ENCODE measurements around the gene VPS18. TPM values are rescaled to one million over a fixed set of nuclear protein-coding genes. Genes with fewer than 3 reads are reported as not detected.

The VPS18 gene
- total RNA-seq, 1 donor from 2014 or later: 25.6 TPM

GRCh38 chr15:40941068-40941527 is 46.8 kb downstream of the VPS18 start:
- peaks cover 16% of the 10 kb centered on the region for H3K4me1 Mint-ChIP-seq (ENCODE audit: unreplicated experiment)

GRCh38 chr15:40941528-40942336 is 47.5 kb downstream of the VPS18 start:
- Mint-ChIP-seq H3K27me3 (peaks cover 3% of the 10 kb centered on the region), H3K9me3 (no peaks in the 10 kb centered on the region), H3K4me1 (ENCODE audit: unreplicated experiment) (peaks cover 16% of the 10 kb centered on the region), H3K27ac (peak overlapping the region; percentile 34), H3K4me3 (peak overlapping the region; percentile 80), H3K36me3 (no peaks in the 10 kb centered on the region)
- TF ChIP-seq CTCF (conservative IDR thresholded peaks at IDR 0.05): peak; percentile 79
- no peak for DNase-seq (ENCODE audit: extremely low spot score, unreplicated experiment)

More at GRCh38 chr15:40941068-40941527, 46.8 kb downstream of the VPS18 start:
- H3K27ac Mint-ChIP-seq: peak overlapping the region; percentile 34
- no peaks in the 10 kb centered on the region for H3K36me3 Mint-ChIP-seq
- no peak for DNase-seq (ENCODE audit: extremely low spot score, unreplicated experiment)
- H3K9me3 Mint-ChIP-seq: no peaks in the 10 kb centered on the region
- H3K27me3 Mint-ChIP-seq: peaks cover 1% of the 10 kb centered on the region
- TF ChIP-seq CTCF (conservative IDR thresholded peaks at IDR 0.05): no peak
- peak overlapping the region; percentile 74 for H3K4me3 Mint-ChIP-seq

GRCh38 chr15:40942337-40942854 is 48.1 kb downstream of the VPS18 start:
- Mint-ChIP-seq H3K4me1 (ENCODE audit: unreplicated experiment) (peaks cover 10% of the 10 kb centered on the region), H3K27ac (peak overlapping the region; percentile 41), H3K9me3 (no peaks in the 10 kb centered on the region), H3K27me3 (peaks cover 3% of the 10 kb centered on the region), H3K4me3 (peak overlapping the region; percentile 80), H3K36me3 (no peaks in the 10 kb centered on the region)
- TF ChIP-seq CTCF (conservative IDR thresholded peaks at IDR 0.05): no peak
- no peak for DNase-seq (ENCODE audit: extremely low spot score, unreplicated experiment)

GRCh38 chr15:40942878-40943277 is 48.6 kb downstream of the VPS18 start:
- no peak for DNase-seq (ENCODE audit: extremely low spot score, unreplicated experiment)
- peak overlapping the region; percentile 80 for H3K4me3 Mint-ChIP-seq
- peak overlapping the region; percentile 41 for H3K27ac Mint-ChIP-seq
- peaks cover 5% of the 10 kb centered on the region for H3K27me3 Mint-ChIP-seq
- no peaks in the 10 kb centered on the region for H3K9me3 Mint-ChIP-seq
- no peaks in the 10 kb centered on the region for H3K36me3 Mint-ChIP-seq
- peaks cover 8% of the 10 kb centered on the region for H3K4me1 Mint-ChIP-seq (ENCODE audit: unreplicated experiment)
- no peak for TF ChIP-seq CTCF (conservative IDR thresholded peaks at IDR 0.05)

GRCh38 chr15:40943764-40944365 is 49.6 kb downstream of the VPS18 start:
- Mint-ChIP-seq H3K9me3 (no peaks in the 10 kb centered on the region), H3K27me3 (peaks cover 9% of the 10 kb centered on the region), H3K4me3 (peak overlapping the region; percentile 7), H3K36me3 (no peaks in the 10 kb centered on the region), H3K27ac (no peak overlapping the region), H3K4me1 (ENCODE audit: unreplicated experiment) (peaks cover 5% of the 10 kb centered on the region)
- TF ChIP-seq CTCF (conservative IDR thresholded peaks at IDR 0.05): no peak
- DNase-seq (ENCODE audit: extremely low spot score, unreplicated experiment): no peak

Measured in type B pancreatic cell (in vitro differentiated cells).